Measurements from ENCODE around the gene SUGP1.

SUGP1 gene

GRCh38 chr19:19303411-19303810 is 16.9 kb downstream of the SUGP1 start:
- no peak for DNase-seq

GRCh38 chr19:19300613-19301012 is 19.7 kb downstream of the SUGP1 start:
- no peak for DNase-seq

GRCh38 chr19:19297759-19298158 is 22.6 kb downstream of the SUGP1 start:
- no peak for DNase-seq

GRCh38 chr19:19296953-19297689 is 23.2 kb downstream of the SUGP1 start:
- DNase-seq = no peak

- DNase-seq = no peak
These were observed 25.4 kb downstream of the SUGP1 start for GRCh38 chr19:19294914-19295313.

- DNase-seq = no peak
These were observed 27.7 kb downstream of the SUGP1 start for GRCh38 chr19:19292607-19293006.

GRCh38 chr19:19285686-19286085 is 34.6 kb downstream of the SUGP1 start:
- DNase-seq = no peak

GRCh38 chr19:19280561-19280960 is 39.7 kb downstream of the SUGP1 start:
- peak in 23 of 56 donors; percentile 9 to 59 (median 28) for DNase-seq

GRCh38 chr19:19279853-19280252 is 40.5 kb downstream of the SUGP1 start:
- DNase-seq = no peak

- no peak for DNase-seq
These were observed 41.2 kb downstream of the SUGP1 start for GRCh38 chr19:19279062-19279612.

- no peak for DNase-seq
These were observed 42.0 kb downstream of the SUGP1 start for GRCh38 chr19:19278315-19278714.

- DNase-seq = no peak
These were observed 43.5 kb downstream of the SUGP1 start for GRCh38 chr19:19276851-19277250.

- DNase-seq = no peak
These were observed 43.9 kb downstream of the SUGP1 start for GRCh38 chr19:19276386-19276785.

GRCh38 chr19:19274716-19275565 is 45.4 kb downstream of the SUGP1 start:
- DNase-seq = no peak

- DNase-seq = no peak
These were observed 46.2 kb downstream of the SUGP1 start for GRCh38 chr19:19274146-19274545.

- DNase-seq = no peak
These were observed 48.3 kb downstream of the SUGP1 start for GRCh38 chr19:19271828-19272599.

- no peak for DNase-seq
These were observed 49.3 kb downstream of the SUGP1 start for GRCh38 chr19:19270749-19271571.

- peak in 1 of 56 donors; percentile 33 for DNase-seq
These were observed 50.2 kb downstream of the SUGP1 start for GRCh38 chr19:19269952-19270694.

- no peak for DNase-seq
These were observed 51.6 kb downstream of the SUGP1 start for GRCh38 chr19:19268453-19269385.
